A549 treated with AZD2906 at 1 μM for 4 hours (cell line): ENCODE measurements around the gene RRAGD. TPM values are rescaled to one million over a fixed set of nuclear protein-coding genes. Genes with fewer than 3 reads are reported as not detected.

Experiments
- total RNA-seq: library from RNA; stranded (reverse); fragments of 200-300 nt; extraction: Qiagen RNA extraction; gene quantifications from 5 replicates; pipeline ENCODE4 v1.2.3, GENCODE V29; 2022

The RRAGD gene
- 3.2 to 4.7 TPM (median 3.7 TPM) in 5 replicates for total RNA-seq

GRCh38 chr6:89412071-89413005 lies at the start of gene RRAGD:
Gene RRAGD, minus strand, starts transcription at chr6:89412273. Its CDS starts 280 bp downstream, at chr6:89411993.

GRCh38 chr6:89432875-89433251 lies 20.8 kb upstream of the RRAGD start, which contains the start of gene ANKRD6:
Gene ANKRD6, plus strand, starts transcription at chr6:89433152. Its CDS starts 133,825 bp downstream, at chr6:89566977.

GRCh38 chr6:89352278-89353117 lies 59.6 kb downstream of the RRAGD start, which contains the start of gene UBE2J1:
Gene UBE2J1, minus strand, starts transcription at chr6:89352722. Its CDS starts 153 bp downstream, at chr6:89352569.

DNA sequence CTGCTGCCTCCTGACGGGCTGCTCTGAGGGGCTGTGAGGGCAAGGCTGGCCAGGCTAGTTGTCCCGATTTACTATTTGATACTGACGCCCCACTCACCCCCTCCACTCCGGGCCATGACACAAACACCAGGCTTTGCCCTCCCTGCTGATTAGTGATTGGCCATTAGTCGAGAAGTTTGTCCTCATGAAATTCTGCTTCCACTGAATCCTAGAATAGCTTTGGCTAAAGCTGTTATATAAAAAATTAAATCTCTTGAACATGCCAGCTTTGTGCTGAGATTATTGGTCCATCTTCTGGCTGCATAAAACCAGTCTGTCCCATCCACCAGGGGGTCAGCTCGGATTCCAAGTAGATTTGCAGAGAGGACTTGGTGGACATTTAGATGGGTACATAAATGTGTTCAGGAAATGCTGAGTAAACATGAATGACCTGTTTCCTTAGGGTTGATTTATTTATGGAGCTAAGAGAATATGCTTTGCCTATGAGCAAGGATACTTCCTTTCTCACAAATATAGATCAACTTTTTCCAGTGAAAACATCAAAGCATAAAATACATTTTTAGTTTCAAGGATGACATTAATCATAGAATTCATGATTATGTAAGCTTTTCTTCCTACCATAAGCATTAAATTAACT lies 96.7 kb downstream of the RRAGD start, which contains the start of gene GABRR2:
GABRR2 (minus strand) TSS at position 51 of the 637 bp plus-strand sequence. CDS start 134 bp downstream, outside the sequence.

Other genes starting within 250 kb of the RRAGD start
- gene GABRR1, start 194.9 kb downstream of the RRAGD start, total RNA-seq: not detected in 5 replicates
- gene GABRR2, start 97.0 kb downstream of the RRAGD start, total RNA-seq: 0.03 to 0.11 TPM (median 0.07 TPM) in 5 replicates
- gene UBE2J1, start 59.6 kb downstream of the RRAGD start, total RNA-seq: 13.5 to 16.5 TPM (median 14.4 TPM) in 5 replicates
- gene ANKRD6, start 20.9 kb upstream of the RRAGD start, total RNA-seq: 1.2 to 2.5 TPM (median 1.6 TPM) in 5 replicates
- 28.3 to 40.4 TPM (median 29.6 TPM) in 5 replicates for gene LYRM2, start 226.5 kb upstream of the RRAGD start, total RNA-seq